Liver (tissue), 9 donors: ENCODE data around the gene GNAS-AS1. TPM values are rescaled to one million over a fixed set of nuclear protein-coding genes. Genes with fewer than 3 reads are reported as not detected.

Source experiments
- DNase-seq: peaks from one replicate; pipeline ENCODE4 v3.0.0-alpha.2; 2017; ENCODE audit warnings: low spot score
- H3K27ac ChIP-seq, 2 donors: one replicate each; pipeline ENCODE4 v1.7.0; 2013; ENCODE audit warnings: inconsistent platforms in 2 of 2, low read length in 2 of 2, control low read depth in 1 of 2, low read depth in 1 of 2, mild to moderate bottlenecking in 1 of 2
- H3K27me3 ChIP-seq, 4 donors: one replicate each; pipeline versions ENCODE4 v1.6.1 to v1.7.0; 2013; ENCODE audit warnings: low read length in 3 of 4, inconsistent platforms in 1 of 4, mild to moderate bottlenecking in 1 of 4, moderate library complexity in 1 of 4; ENCODE audit not compliant: control insufficient read depth in 4 of 4, insufficient read depth in 4 of 4
- H3K36me3 ChIP-seq, 4 donors: one replicate each; pipeline versions ENCODE4 v1.6.1 to v1.7.0; 2013; ENCODE audit warnings: low read length in 3 of 4, mild to moderate bottlenecking in 3 of 4, low read depth in 1 of 4, moderate library complexity in 1 of 4; ENCODE audit not compliant: control insufficient read depth in 4 of 4, insufficient read depth in 3 of 4
- H3K4me1 ChIP-seq, 4 donors: one replicate each; pipeline versions ENCODE4 v1.6.1 to v1.7.0; 2013; ENCODE audit warnings: low read length in 3 of 4, mild to moderate bottlenecking in 3 of 4, moderate library complexity in 1 of 4; ENCODE audit not compliant: control insufficient read depth in 4 of 4, insufficient read depth in 4 of 4
- H3K4me3 ChIP-seq, 3 donors: one replicate each; pipeline versions ENCODE4 v1.6.1 to v1.7.0; 2013; ENCODE audit warnings: low read length in 3 of 3, control low read depth in 1 of 3, low read depth in 1 of 3, mild to moderate bottlenecking in 1 of 3
- H3K9ac ChIP-seq, 2 donors: one replicate each; pipeline ENCODE4 v1.7.0; 2013; ENCODE audit warnings: low read length in 2 of 2, mild to moderate bottlenecking in 2 of 2, moderate library complexity in 2 of 2, control low read depth in 1 of 2, low read depth in 1 of 2
- H3K9me3 ChIP-seq, 4 donors: one replicate each; pipeline versions ENCODE4 v1.6.1 to v1.7.0; 2013; ENCODE audit warnings: low read length in 3 of 4; ENCODE audit not compliant: control insufficient read depth in 4 of 4
- ATF3 ChIP-seq: IDR thresholded peaks from 2 replicates; pipeline ENCODE4 v1.6.1; 2016; ENCODE audit warnings: antibody characterized with exemption
- EGR1 ChIP-seq, 2 donors: IDR thresholded peaks; 2 replicates each; pipeline ENCODE4 v1.6.1; 2016 to 2018; ENCODE audit warnings: antibody characterized with exemption in 2 of 2, low read depth in 2 of 2
- FOXA1 ChIP-seq: IDR thresholded peaks from 2 replicates; pipeline ENCODE4 v1.6.1; 2016; ENCODE audit warnings: antibody characterized with exemption
- FOXA2 ChIP-seq: IDR thresholded peaks from 2 replicates; pipeline ENCODE4 v1.6.1; 2016; ENCODE audit warnings: antibody characterized with exemption
- GABPA ChIP-seq, 2 donors: IDR thresholded peaks in 1 of 2; conservative IDR thresholded peaks in 1 of 2; 2 replicates each; pipeline ENCODE4 v1.6.1; 2016; ENCODE audit warnings: antibody characterized with exemption in 2 of 2, mild to moderate bottlenecking in 1 of 2, moderate library complexity in 1 of 2
- HNF4A ChIP-seq, 2 donors: conservative IDR thresholded peaks; 2 replicates each; pipeline ENCODE4 v1.6.1; 2016; ENCODE audit warnings: antibody characterized with exemption in 2 of 2, mild to moderate bottlenecking in 2 of 2
- JUND ChIP-seq, 2 donors: IDR thresholded peaks; 2 replicates each; pipeline ENCODE4 v1.6.1; 2016; ENCODE audit warnings: antibody characterized with exemption in 2 of 2
- MAX ChIP-seq: IDR thresholded peaks from 2 replicates; pipeline ENCODE4 v1.6.1; 2016; ENCODE audit warnings: antibody characterized with exemption
- NR2F2 ChIP-seq: IDR thresholded peaks from 2 replicates; pipeline ENCODE4 v1.6.1; 2016; ENCODE audit warnings: antibody characterized with exemption
- RAD21 ChIP-seq, 2 donors: IDR thresholded peaks; 2 replicates each; pipeline ENCODE4 v1.6.1; 2016; ENCODE audit warnings: antibody characterized with exemption in 2 of 2, mild to moderate bottlenecking in 2 of 2
- RXRA ChIP-seq, 2 donors: IDR thresholded peaks; 2 replicates each; pipeline ENCODE4 v1.6.1; 2017 to 2018; ENCODE audit warnings: antibody characterized with exemption in 2 of 2, mild to moderate bottlenecking in 1 of 2
- SP1 ChIP-seq: IDR thresholded peaks from 2 replicates; pipeline ENCODE4 v1.6.1; 2018; ENCODE audit warnings: antibody characterized with exemption, mild to moderate bottlenecking
- TAF1 ChIP-seq: conservative IDR thresholded peaks from 2 replicates; pipeline ENCODE4 v1.6.1; 2016; ENCODE audit warnings: antibody characterized with exemption, mild to moderate bottlenecking
- YY1 ChIP-seq: IDR thresholded peaks from 2 replicates; pipeline ENCODE4 v1.6.1; 2016; ENCODE audit warnings: antibody characterized with exemption, mild to moderate bottlenecking
- ZBTB33 ChIP-seq: IDR thresholded peaks from 2 replicates; pipeline ENCODE4 v1.6.1; 2016; ENCODE audit warnings: antibody characterized with exemption
- WGBS: extraction: QIAGEN DNeasy Blood & Tissue Kit; methylation state at CpG from one replicate; pipeline ENCODE4 v1.1.7; 2013; 5-methylcytosine and 5-hydroxymethylcytosine counted together
- polyA plus RNA-seq, 2 donors: library from polyadenylated mRNA; stranded (reverse) in 1 of 2; unstranded in 1 of 2; fragments of 200-250 nt in 1 of 2; fragments of >200 nt in 1 of 2; fragmentation: Nextera tagmentation in 1 of 2; extraction: Ambion mirVana in 1 of 2; gene quantifications; one replicate each; pipeline versions ENCODE4 v1.2.1 to v1.2.3, GENCODE V29; 2013 to 2015
- total RNA-seq, 2 donors: library from RNA; depleted of rRNA; stranded (reverse); fragments of >200 nt; gene quantifications; one replicate each; pipeline ENCODE4 v1.2.3, GENCODE V29; 2014
- donor health status: healthy.
- donor health status: healthy.
- donor health status: healthy.
- donor health status: healthy.
- donor health status: healthy.

The GNAS-AS1 gene
- total and polyA plus RNA-seq, 4 donors, result 0.08 to 0.42 (median 0.09) TPM; not detected in 1

- TF ChIP-seq RXRA (IDR thresholded peaks at IDR 0.05) (no peak), YY1 (no peak), JUND (IDR thresholded peaks at IDR 0.05) (no peak)
Observed at GRCh38 chr20:58843128-58843556, 7.6 kb downstream of the GNAS-AS1 start (continued).

GRCh38 chr20:58842276-58842675 lies 8.4 kb downstream of the GNAS-AS1 start:
- 56% methylated on average over 20 of the region's 20 CpGs for WGBS
- H3K4me1 ChIP-seq, result peaks cover 0 to 14% (median 0%) of the 10 kb centered on the region in 4 donors
- no peak for DNase-seq
- no peaks in the 10 kb centered on the region for H3K36me3 ChIP-seq
- H3K9me3 ChIP-seq, result no peaks in the 10 kb centered on the region
- no peak overlapping the region for H3K27ac ChIP-seq
- no peak overlapping the region for H3K9ac ChIP-seq
- peaks cover 0 to 3% (median under 1%) of the 10 kb centered on the region in 4 donors for H3K27me3 ChIP-seq
- TF ChIP-seq TAF1, result no peak
- TF ChIP-seq EGR1 (IDR thresholded peaks at IDR 0.05; ENCODE audit: low read depth in 2 of 2), result no peak
- TF ChIP-seq FOXA2, result no peak
- no peak for TF ChIP-seq YY1
- TF ChIP-seq MAX, result no peak
- TF ChIP-seq GABPA (IDR thresholded peaks at IDR 0.05 in 1 of 2, conservative IDR thresholded peaks at IDR 0.05 in 1 of 2), result no peak
- no peak for TF ChIP-seq RXRA (IDR thresholded peaks at IDR 0.05)
- no peak for TF ChIP-seq ATF3
- no peak for TF ChIP-seq SP1
- no peak overlapping the region for H3K4me3 ChIP-seq

GRCh38 chr20:58841539-58842264 lies 9.0 kb downstream of the GNAS-AS1 start:
- no peak overlapping the region for H3K27ac ChIP-seq

GRCh38 chr20:58840816-58841538 lies 9.7 kb downstream of the GNAS-AS1 start:
- Histone ChIP-seq H3K9ac (no peak overlapping the region), H3K36me3 (no peaks in the 10 kb centered on the region), H3K4me3 (no peak overlapping the region), H3K9me3 (no peaks in the 10 kb centered on the region), H3K27me3 (peaks cover 0 to 3% (median under 1%) of the 10 kb centered on the region in 4 donors), H3K27ac (no peak overlapping the region), H3K4me1 (peaks cover 0 to 14% (median 0%) of the 10 kb centered on the region in 4 donors)
- no peak for DNase-seq
- WGBS, result 49% methylated on average over 51 of the region's 51 CpGs
- TF ChIP-seq YY1 (no peak), NR2F2 (no peak), EGR1 (IDR thresholded peaks at IDR 0.05; ENCODE audit: low read depth in 2 of 2) (no peak), ZBTB33 (no peak), GABPA (IDR thresholded peaks at IDR 0.05 in 1 of 2, conservative IDR thresholded peaks at IDR 0.05 in 1 of 2) (no peak), RXRA (IDR thresholded peaks at IDR 0.05) (no peak), MAX (no peak), FOXA2 (no peak), SP1 (no peak), FOXA1 (no peak), RAD21 (IDR thresholded peaks at IDR 0.05) (no peak), HNF4A (conservative IDR thresholded peaks at IDR 0.05) (no peak), JUND (IDR thresholded peaks at IDR 0.05) (no peak)

More at GRCh38 chr20:58841539-58842264, 9.0 kb downstream of the GNAS-AS1 start:
- no peak overlapping the region for H3K9ac ChIP-seq
- no peaks in the 10 kb centered on the region for H3K36me3 ChIP-seq
- no peak for DNase-seq
- no peak overlapping the region for H3K4me3 ChIP-seq
- no peaks in the 10 kb centered on the region for H3K9me3 ChIP-seq
- TF ChIP-seq ATF3, result no peak
- TF ChIP-seq RXRA (IDR thresholded peaks at IDR 0.05), result no peak
- TF ChIP-seq GABPA (IDR thresholded peaks at IDR 0.05 in 1 of 2, conservative IDR thresholded peaks at IDR 0.05 in 1 of 2), result no peak
- no peak for TF ChIP-seq SP1
- no peak for TF ChIP-seq FOXA1
- H3K4me1 ChIP-seq, result peaks cover 0 to 14% (median 0%) of the 10 kb centered on the region in 4 donors
- WGBS, result 48% methylated on average over 58 of the region's 58 CpGs
- H3K27me3 ChIP-seq, result peaks cover 0 to 3% (median under 1%) of the 10 kb centered on the region in 4 donors
